K562 (cell line): ENCODE results near the gene LAMA2. TPM values are rescaled to one million over a fixed set of nuclear protein-coding genes. Genes with fewer than 3 reads are reported as not detected.

Experiments
- ATAC-seq: fragments of 200-7000 bp; cut with Tn5 transposase; 3 replicates; pipeline ENCODE4 v1.9.1; 2020; ENCODE audit warnings: moderate library complexity
- BruUV-seq: library from RNA; stranded (reverse); fragments of 400-500 nt; replicated peaks from 2 replicates; lab custom pipeline; 2021; lab: Mats Ljungman, UMichigan
- CTCF ChIA-PET: fragments of 300-600 bp; formaldehyde crosslinking; extraction: SDS; loops from one replicate; lab custom pipeline; 2021; ENCODE audit warnings: low intra/inter-chr PET ratio; lab: Yijun Ruan, JAX
- POLR2A ChIA-PET: fragments of 300-600, 350-650 bp; sonication (Branson Sonifier 250); formaldehyde crosslinking; extraction: SDS; loops from one replicate; lab custom pipeline; 2021; ENCODE audit warnings: antibody characterized with exemption, inconsistent platforms; lab: Yijun Ruan, JAX
- DNase-seq, 4 experiments: peaks; one replicate each; pipeline versions ENCODE4 v3.0.0 to v3.0.0-alpha.2; 2011 to 2018; ENCODE audit warnings: low spot score in 3 of 4, mixed read lengths in 3 of 4; ENCODE audit errors: extremely low read depth in 1 of 4
- FAIRE-seq: peaks from 2 replicates; lab custom pipeline; 2011; peaks lifted over from hg19 to GRCh38; lab: Jason Lieb, UNC
- H2AFZ ChIP-seq: 2 replicates; pipeline ENCODE4 v1.6.0; 2011; ENCODE audit warnings: low read depth, low read length, control low read depth, inconsistent platforms
- H3K27ac ChIP-seq: fragments of 200-600 bp; 3 replicates; pipeline ENCODE4 v1.8.0; 2011; ENCODE audit warnings: low read depth, mild to moderate bottlenecking, control low read depth, inconsistent platforms, low read length, moderate library complexity, mixed read lengths; ENCODE audit errors: extremely low read depth
- H3K27me3 ChIP-seq, 2 experiments: fragments of 300-600 bp in 1 of 2; 2 replicates in 1 of 2; 3 replicates in 1 of 2; pipeline versions ENCODE4 v1.6.0 to v1.8.0; 2011; ENCODE audit warnings: inconsistent platforms in 2 of 2, low read length in 2 of 2, mild to moderate bottlenecking in 1 of 2, mixed read lengths in 1 of 2, moderate library complexity in 1 of 2; ENCODE audit not compliant: control insufficient read depth in 2 of 2, insufficient read depth in 2 of 2
- H3K36me3 ChIP-seq: fragments of 300-600 bp; 3 replicates; pipeline ENCODE4 v1.8.0; 2011; ENCODE audit warnings: mild to moderate bottlenecking, low read length, inconsistent platforms; ENCODE audit not compliant: control insufficient read depth, insufficient read depth
- H3K4me1 ChIP-seq, 2 experiments: fragments of 200-600 bp in 1 of 2; replicated peaks in 1 of 2; 2 replicates in 1 of 2; 3 replicates in 1 of 2; pipeline versions ENCODE4 v1.5.1 to v1.8.0; 2011; ENCODE audit warnings: inconsistent platforms in 2 of 2, low read length in 2 of 2, mild to moderate bottlenecking in 1 of 2, mixed read lengths in 1 of 2, moderate library complexity in 1 of 2; ENCODE audit not compliant: control insufficient read depth in 2 of 2, insufficient read depth in 2 of 2
- H3K4me2 ChIP-seq: 2 replicates; pipeline ENCODE4 v1.6.1; 2011; ENCODE audit warnings: low read length, control low read depth, inconsistent platforms, mixed read lengths; ENCODE audit not compliant: insufficient read depth
- H3K4me3 ChIP-seq: fragments of 200-600 bp; sonication (generic), shearing (Covaris generic); 2 replicates; pipeline ENCODE4 v1.5.1; 2016; ENCODE audit warnings: control low read depth, inconsistent platforms
- H3K79me2 ChIP-seq: fragments of 200-600 bp; 3 replicates; pipeline ENCODE4 v1.8.0; 2011; ENCODE audit warnings: low read length, inconsistent platforms; ENCODE audit not compliant: control insufficient read depth, insufficient read depth
- H3K9ac ChIP-seq, 2 experiments: 2 replicates each; pipeline versions ENCODE4 v1.6.0 to v1.6.1; 2011; ENCODE audit warnings: low read depth in 2 of 2, low read length in 2 of 2, control low read depth in 1 of 2, inconsistent platforms in 1 of 2, mild to moderate bottlenecking in 1 of 2, mixed read lengths in 1 of 2; ENCODE audit not compliant: insufficient read depth in 1 of 2
- H3K9me1 ChIP-seq: one replicate; pipeline ENCODE4 v1.6.0; 2011; ENCODE audit warnings: inconsistent platforms, mild to moderate bottlenecking, low read length, moderate library complexity; ENCODE audit not compliant: control insufficient read depth, insufficient read depth
- H3K9me3 ChIP-seq: replicated peaks from 2 replicates; pipeline ENCODE4 v1.5.1; 2011; ENCODE audit warnings: low read depth, low read length, inconsistent platforms; ENCODE audit not compliant: control insufficient read depth, insufficient read depth
- H4K20me1 ChIP-seq: replicated peaks from 2 replicates; pipeline ENCODE4 v1.6.1; 2011; ENCODE audit warnings: low read length, inconsistent platforms, mixed read lengths; ENCODE audit not compliant: control insufficient read depth, insufficient read depth
- CREB3L1 ChIP-seq: fragments of 450-650 bp; IDR thresholded peaks from 2 replicates; pipeline ENCODE4 v1.6.1; 2014; ENCODE audit warnings: low read depth, mild to moderate bottlenecking, moderate library complexity, borderline replicate concordance
- L3MBTL2 ChIP-seq: fragments of 450-650 bp; IDR thresholded peaks from 2 replicates; pipeline ENCODE4 v1.6.1; 2016; ENCODE audit warnings: mild to moderate bottlenecking, moderate library complexity
- RBM39 ChIP-seq: fragments of 200-400 bp; formaldehyde crosslinking; optimal IDR thresholded peaks from 2 replicates; pipeline ENCODE3; 2018; ENCODE audit warnings: low read depth, low read length
- SIN3A ChIP-seq, 2 experiments: fragments of 150-350 bp in 1 of 2; IDR thresholded peaks; 2 replicates each; pipeline ENCODE4 v1.6.1; 2011 to 2016; ENCODE audit warnings: borderline replicate concordance in 2 of 2, low read depth in 2 of 2, low read length in 2 of 2, mild to moderate bottlenecking in 2 of 2, moderate library complexity in 2 of 2; ENCODE audit not compliant: control insufficient read depth in 1 of 2
- ZNF507 ChIP-seq: conservative IDR thresholded peaks from 2 replicates; pipeline ENCODE4 v1.6.1; 2017; ENCODE audit warnings: missing genetic modification characterization, missing compliant biosample characterization
- ZNF785 ChIP-seq: fragments of 250-450 bp; sonication (Bioruptor Pico); IDR thresholded peaks from 2 replicates; pipeline ENCODE4 v1.4.0; 2020; ENCODE audit warnings: mild to moderate bottlenecking
- ZZZ3 ChIP-seq: fragments of 450-650 bp; IDR thresholded peaks from 2 replicates; pipeline ENCODE4 v1.6.1; 2016; ENCODE audit warnings: antibody characterized with exemption, mild to moderate bottlenecking, moderate library complexity
- WGBS: fragments of 100-300 bp; shearing (Covaris generic); methylation state at CpG from one replicate; pipeline ENCODE4 v1.1.6; 2016; ENCODE audit warnings: low coverage, mixed read lengths; ENCODE audit not compliant: insufficient coverage; ENCODE audit errors: missing lambda C conversion rate; 5-methylcytosine and 5-hydroxymethylcytosine counted together
- in situ Hi-C: fragments of 300-500 bp; cut with MboI; formaldehyde crosslinking; loops from 4 replicates; pipeline ENCODE4 v1.15.0; 2018; ENCODE audit warnings: inconsistent platforms, mixed read lengths
- intact Hi-C: fragments of 100-400 bp; cut with micrococcal nuclease; formaldehyde crosslinking; loops from 2 replicates; pipeline ENCODE4 v1.14.2; 2022
- polyA plus RNA-seq, 8 experiments: library from polyadenylated mRNA; depleted of rRNA in 4 of 8; stranded (reverse) in 5 of 8; unstranded in 3 of 8; fragments of >200 nt; fragmentation: Nextera tagmentation in 2 of 8; fragmentation: Illumina TruSeq in 1 of 8; extraction: Ambion mirVana in 2 of 8; extraction: Trizol in 1 of 8; gene quantifications; 2 replicates each; pipeline versions ENCODE4 v1.2.1 to v1.2.3, GENCODE V29; 2011 to 2014; ENCODE audit warnings: inconsistent platforms in 1 of 8, missing spikeins in 1 of 8
- total RNA-seq, 7 experiments: library from RNA; depleted of rRNA in 6 of 7; stranded (reverse); fragments of >200 nt in 6 of 7; fragmentation: Illumina TruSeq in 2 of 7; extraction: Trizol in 2 of 7; gene quantifications; 2 replicates each; pipeline versions ENCODE4 v1.2.1 to v1.2.3, GENCODE V29; 2011 to 2021; ENCODE audit warnings: low replicate concordance in 1 of 7
- TF ChIP-seq, protein P1 (sequence below): fragments of 250-450 bp; sonication (Bioruptor Pico); IDR thresholded peaks from 2 replicates; pipeline ENCODE4 v1.8.0; 2021; ENCODE audit warnings: mild to moderate bottlenecking, moderate library complexity
- TF ChIP-seq, protein P2 (sequence below): fragments of 150-350 bp; conservative IDR thresholded peaks from 2 replicates; pipeline ENCODE4 v1.6.1; 2014; ENCODE audit warnings: low read length
- TF ChIP-seq, protein P3 (sequence below): fragments of 450-650 bp; IDR thresholded peaks from one replicate; pipeline ENCODE4 v1.6.1; 2018; ENCODE audit warnings: mild to moderate bottlenecking, moderate library complexity; ENCODE audit not compliant: partially characterized antibody

The LAMA2 gene
- total and polyA plus RNA-seq, 9 of the 15 experiments (the other 6 are each of a cell fraction or from before 2014, with no cell fraction given): 0.04 to 1.5 (median 0.36) TPM

DNA sequence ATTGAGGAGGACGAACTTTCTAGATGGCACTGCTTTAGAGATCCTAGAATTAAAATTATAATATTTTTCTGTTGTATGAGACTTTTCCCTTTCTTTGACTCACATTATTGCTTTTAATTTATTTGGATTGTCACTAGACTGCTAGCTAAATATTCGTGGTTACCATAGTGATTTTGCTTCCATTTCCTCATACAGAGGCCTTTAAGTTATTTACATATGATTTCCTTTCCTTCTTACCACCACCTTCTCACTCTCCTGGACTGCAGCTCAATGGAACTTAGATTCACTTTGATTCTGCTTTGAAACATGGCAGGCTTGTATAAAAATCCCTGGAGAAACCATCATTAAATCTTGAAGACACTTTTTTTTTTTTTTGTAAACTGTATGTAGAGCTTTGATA, 222.9 kb downstream of the LAMA2 start:
- intact Hi-C loops (no loop called here), in situ Hi-C loops (no loop called here)
- H3K9me3 ChIP-seq: no peaks in the 10 kb centered on the region
- H3K4me3 ChIP-seq: no peak overlapping the region
- H3K4me1 ChIP-seq: no peaks in the 10 kb centered on the region
- no peak overlapping the region for H3K4me2 ChIP-seq
- no peaks in the 10 kb centered on the region for H3K9me1 ChIP-seq
- ChIA-PET CTCF (no interaction called here), POLR2A (no interaction called here)
- no peaks in the 10 kb centered on the region for H4K20me1 ChIP-seq
- no peak for ATAC-seq
- DNase-seq: no peak
- H3K9ac ChIP-seq: no peak overlapping the region
- H3K36me3 ChIP-seq: no peaks in the 10 kb centered on the region
- no peak for FAIRE-seq
- no peaks in the 10 kb centered on the region for H3K79me2 ChIP-seq
- no peak overlapping the region for H3K27ac ChIP-seq
- no TSS peak for BruUV-seq
- TF ChIP-seq, protein P1, sequence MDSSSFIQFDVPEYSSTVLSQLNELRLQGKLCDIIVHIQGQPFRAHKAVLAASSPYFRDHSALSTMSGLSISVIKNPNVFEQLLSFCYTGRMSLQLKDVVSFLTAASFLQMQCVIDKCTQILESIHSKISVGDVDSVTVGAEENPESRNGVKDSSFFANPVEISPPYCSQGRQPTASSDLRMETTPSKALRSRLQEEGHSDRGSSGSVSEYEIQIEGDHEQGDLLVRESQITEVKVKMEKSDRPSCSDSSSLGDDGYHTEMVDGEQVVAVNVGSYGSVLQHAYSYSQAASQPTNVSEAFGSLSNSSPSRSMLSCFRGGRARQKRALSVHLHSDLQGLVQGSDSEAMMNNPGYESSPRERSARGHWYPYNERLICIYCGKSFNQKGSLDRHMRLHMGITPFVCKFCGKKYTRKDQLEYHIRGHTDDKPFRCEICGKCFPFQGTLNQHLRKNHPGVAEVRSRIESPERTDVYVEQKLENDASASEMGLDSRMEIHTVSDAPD (CRISPR knock-in tag): no peak
- TF ChIP-seq SIN3A (IDR thresholded peaks at IDR 0.05; ENCODE audit: borderline replicate concordance in 2 of 2, control insufficient read depth in 1 of 2, low read depth in 2 of 2, low read length in 2 of 2): no peak
- TF ChIP-seq ZZZ3: no peak
- no peak for TF ChIP-seq ZNF785 (CRISPR knock-in tag)
- TF ChIP-seq ZNF507: no peak
- TF ChIP-seq, protein P2, sequence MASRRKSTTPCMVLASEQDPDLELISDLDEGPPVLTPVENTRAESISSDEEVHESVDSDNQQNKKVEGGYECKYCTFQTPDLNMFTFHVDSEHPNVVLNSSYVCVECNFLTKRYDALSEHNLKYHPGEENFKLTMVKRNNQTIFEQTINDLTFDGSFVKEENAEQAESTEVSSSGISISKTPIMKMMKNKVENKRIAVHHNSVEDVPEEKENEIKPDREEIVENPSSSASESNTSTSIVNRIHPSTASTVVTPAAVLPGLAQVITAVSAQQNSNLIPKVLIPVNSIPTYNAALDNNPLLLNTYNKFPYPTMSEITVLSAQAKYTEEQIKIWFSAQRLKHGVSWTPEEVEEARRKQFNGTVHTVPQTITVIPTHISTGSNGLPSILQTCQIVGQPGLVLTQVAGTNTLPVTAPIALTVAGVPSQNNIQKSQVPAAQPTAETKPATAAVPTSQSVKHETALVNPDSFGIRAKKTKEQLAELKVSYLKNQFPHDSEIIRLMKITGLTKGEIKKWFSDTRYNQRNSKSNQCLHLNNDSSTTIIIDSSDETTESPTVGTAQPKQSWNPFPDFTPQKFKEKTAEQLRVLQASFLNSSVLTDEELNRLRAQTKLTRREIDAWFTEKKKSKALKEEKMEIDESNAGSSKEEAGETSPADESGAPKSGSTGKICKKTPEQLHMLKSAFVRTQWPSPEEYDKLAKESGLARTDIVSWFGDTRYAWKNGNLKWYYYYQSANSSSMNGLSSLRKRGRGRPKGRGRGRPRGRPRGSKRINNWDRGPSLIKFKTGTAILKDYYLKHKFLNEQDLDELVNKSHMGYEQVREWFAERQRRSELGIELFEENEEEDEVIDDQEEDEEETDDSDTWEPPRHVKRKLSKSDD: no peak
- TF ChIP-seq L3MBTL2: no peak
- TF ChIP-seq, protein P3, sequence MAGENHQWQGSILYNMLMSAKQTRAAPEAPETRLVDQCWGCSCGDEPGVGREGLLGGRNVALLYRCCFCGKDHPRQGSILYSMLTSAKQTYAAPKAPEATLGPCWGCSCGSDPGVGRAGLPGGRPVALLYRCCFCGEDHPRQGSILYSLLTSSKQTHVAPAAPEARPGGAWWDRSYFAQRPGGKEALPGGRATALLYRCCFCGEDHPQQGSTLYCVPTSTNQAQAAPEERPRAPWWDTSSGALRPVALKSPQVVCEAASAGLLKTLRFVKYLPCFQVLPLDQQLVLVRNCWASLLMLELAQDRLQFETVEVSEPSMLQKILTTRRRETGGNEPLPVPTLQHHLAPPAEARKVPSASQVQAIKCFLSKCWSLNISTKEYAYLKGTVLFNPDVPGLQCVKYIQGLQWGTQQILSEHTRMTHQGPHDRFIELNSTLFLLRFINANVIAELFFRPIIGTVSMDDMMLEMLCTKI: no peak
- no peak for TF ChIP-seq CREB3L1
- TF ChIP-seq RBM39: no peak
- TF ChIP-seq, all 486 proteins: peak for 0
- WGBS: 0% methylated on average over 2 of the region's 2 CpGs
- Histone ChIP-seq H3K27me3 (no peaks in the 10 kb centered on the region), H2AFZ (no peak overlapping the region)
